ENCODE data around the gene BAHCC1. TPM values are rescaled to one million over a fixed set of nuclear protein-coding genes. Genes with fewer than 3 reads are reported as not detected.

BAHCC1 gene
- total and polyA plus RNA-seq, 9 of the 15 experiments (the other 6 are each of a cell fraction or from before 2014, with no cell fraction given) = 0.14 to 26.9 (median 5.0) TPM

GRCh38 chr17:81484195-81484979 lies 89.1 kb downstream of the BAHCC1 start (continued):
- 0 out of 2 replicates have a peak, but pooled peaks have one; percentile 28 for TF ChIP-seq ZBTB40 (IDR thresholded peaks at IDR 0.05)
- TF ChIP-seq ZBTB40 (CRISPR knock-in tag; IDR thresholded peaks at IDR 0.05) = no peak
- no peak for TF ChIP-seq GATAD2A (IDR thresholded peaks at IDR 0.05)
- TF ChIP-seq GABPB2 (CRISPR knock-in tag; conservative IDR thresholded peaks at IDR 0.05) = no peak
- TF ChIP-seq, protein P1, sequence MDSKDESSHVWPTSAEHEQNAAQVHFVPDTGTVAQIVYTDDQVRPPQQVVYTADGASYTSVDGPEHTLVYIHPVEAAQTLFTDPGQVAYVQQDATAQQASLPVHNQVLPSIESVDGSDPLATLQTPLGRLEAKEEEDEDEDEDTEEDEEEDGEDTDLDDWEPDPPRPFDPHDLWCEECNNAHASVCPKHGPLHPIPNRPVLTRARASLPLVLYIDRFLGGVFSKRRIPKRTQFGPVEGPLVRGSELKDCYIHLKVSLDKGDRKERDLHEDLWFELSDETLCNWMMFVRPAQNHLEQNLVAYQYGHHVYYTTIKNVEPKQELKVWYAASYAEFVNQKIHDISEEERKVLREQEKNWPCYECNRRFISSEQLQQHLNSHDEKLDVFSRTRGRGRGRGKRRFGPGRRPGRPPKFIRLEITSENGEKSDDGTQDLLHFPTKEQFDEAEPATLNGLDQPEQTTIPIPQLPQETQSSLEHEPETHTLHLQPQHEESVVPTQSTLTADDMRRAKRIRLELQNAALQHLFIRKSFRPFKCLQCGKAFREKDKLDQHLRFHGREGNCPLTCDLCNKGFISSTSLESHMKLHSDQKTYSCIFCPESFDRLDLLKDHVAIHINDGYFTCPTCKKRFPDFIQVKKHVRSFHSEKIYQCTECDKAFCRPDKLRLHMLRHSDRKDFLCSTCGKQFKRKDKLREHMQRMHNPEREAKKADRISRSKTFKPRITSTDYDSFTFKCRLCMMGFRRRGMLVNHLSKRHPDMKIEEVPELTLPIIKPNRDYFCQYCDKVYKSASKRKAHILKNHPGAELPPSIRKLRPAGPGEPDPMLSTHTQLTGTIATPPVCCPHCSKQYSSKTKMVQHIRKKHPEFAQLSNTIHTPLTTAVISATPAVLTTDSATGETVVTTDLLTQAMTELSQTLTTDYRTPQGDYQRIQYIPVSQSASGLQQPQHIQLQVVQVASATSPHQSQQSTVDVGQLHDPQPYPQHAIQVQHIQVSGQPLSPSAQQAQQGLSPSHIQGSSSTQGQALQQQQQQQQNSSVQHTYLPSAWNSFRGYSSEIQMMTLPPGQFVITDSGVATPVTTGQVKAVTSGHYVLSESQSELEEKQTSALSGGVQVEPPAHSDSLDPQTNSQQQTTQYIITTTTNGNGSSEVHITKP (IDR thresholded peaks at IDR 0.05; ENCODE audit: partially characterized antibody) = no peak
- TF ChIP-seq, protein P2, sequence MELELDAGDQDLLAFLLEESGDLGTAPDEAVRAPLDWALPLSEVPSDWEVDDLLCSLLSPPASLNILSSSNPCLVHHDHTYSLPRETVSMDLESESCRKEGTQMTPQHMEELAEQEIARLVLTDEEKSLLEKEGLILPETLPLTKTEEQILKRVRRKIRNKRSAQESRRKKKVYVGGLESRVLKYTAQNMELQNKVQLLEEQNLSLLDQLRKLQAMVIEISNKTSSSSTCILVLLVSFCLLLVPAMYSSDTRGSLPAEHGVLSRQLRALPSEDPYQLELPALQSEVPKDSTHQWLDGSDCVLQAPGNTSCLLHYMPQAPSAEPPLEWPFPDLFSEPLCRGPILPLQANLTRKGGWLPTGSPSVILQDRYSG (tag; conservative IDR thresholded peaks at IDR 0.05; ENCODE audit: low read depth) = no peak
- no peak; the same call in 1 of the 2 replicates for TF ChIP-seq PML (IDR thresholded peaks at IDR 0.05; ENCODE audit: low read length)
- peak in 1 of 2 experiments; percentile 91; a peak in 2 of 4 replicates for TF ChIP-seq NONO (IDR thresholded peaks at IDR 0.05; ENCODE audit: low read depth in 2 of 2, low read length in 1 of 2)
- TF ChIP-seq MCM2 (IDR thresholded peaks at IDR 0.05; ENCODE audit: low read depth) = no peak
- TF ChIP-seq JUN (IDR thresholded peaks at IDR 0.05; ENCODE audit: borderline replicate concordance, low read depth, low read length) = no peak
- 0 out of 2 replicates have a peak, but pooled peaks have one; percentile 65 for TF ChIP-seq JUN (CRISPR knock-in tag; IDR thresholded peaks at IDR 0.05; ENCODE audit: borderline replicate concordance)
- no peak; the same call in 1 of the 2 replicates for TF ChIP-seq ZNF124 (CRISPR knock-in tag; IDR thresholded peaks at IDR 0.05)
